ENCODE data around the gene GJB1.
"Not testable (repeated sequence)": the region's sequence is repeated elsewhere in the genome, so short reads cannot be mapped to it uniquely, and the experiment has no call there.

Gene GJB1

GRCh38 chrX:71222929-71223328 is at the start of gene GJB1:
Gene GJB1, plus strand, starts transcription at chrX:71223224. Its CDS starts 484 bp downstream, at chrX:71223708.
- DNase-seq: no peak

GRCh38 chrX:71173440-71173839 is 49.6 kb upstream of the GJB1 start:
- DNase-seq: no peak

- DNase-seq: no peak
Observed at GRCh38 chrX:71174795-71175194, 48.2 kb upstream of the GJB1 start.

- DNase-seq: no peak
Observed at GRCh38 chrX:71175531-71175930, 47.5 kb upstream of the GJB1 start.

- DNase-seq: no peak
Observed at GRCh38 chrX:71177327-71177726, 45.7 kb upstream of the GJB1 start.

GRCh38 chrX:71178908-71179307 is 44.1 kb upstream of the GJB1 start:
- DNase-seq: peak; percentile 45

- not testable (repeated sequence) for DNase-seq
Observed at GRCh38 chrX:71180579-71181265, 42.3 kb upstream of the GJB1 start.

GRCh38 chrX:71181558-71181909 is 41.5 kb upstream of the GJB1 start:
- peak; percentile 62 for DNase-seq

- DNase-seq: peak; percentile 89
Observed at GRCh38 chrX:71181910-71182799, 40.9 kb upstream of the GJB1 start.

- no peak for DNase-seq
Observed at GRCh38 chrX:71182871-71183270, 40.2 kb upstream of the GJB1 start.

- DNase-seq: no peak
Observed at GRCh38 chrX:71183341-71183740, 39.7 kb upstream of the GJB1 start.

- DNase-seq: no peak
Observed at GRCh38 chrX:71184092-71184491, 38.9 kb upstream of the GJB1 start.

- no peak for DNase-seq
Observed at GRCh38 chrX:71184803-71185495, 38.1 kb upstream of the GJB1 start.

GRCh38 chrX:71191248-71191647 is 31.8 kb upstream of the GJB1 start:
- no peak for DNase-seq

GRCh38 chrX:71195964-71196649 is 26.9 kb upstream of the GJB1 start:
- DNase-seq: no peak

GRCh38 chrX:71198066-71198465 is 25.0 kb upstream of the GJB1 start:
- DNase-seq: no peak

GRCh38 chrX:71199252-71200008 is 23.6 kb upstream of the GJB1 start:
- DNase-seq: no peak

- no peak for DNase-seq
Observed at GRCh38 chrX:71210816-71211215, 12.2 kb upstream of the GJB1 start.

GRCh38 chrX:71212536-71212935 is 10.5 kb upstream of the GJB1 start:
- DNase-seq: no peak

GRCh38 chrX:71214152-71214551 is 8.9 kb upstream of the GJB1 start:
- no peak for DNase-seq

- DNase-seq: no peak
Observed at GRCh38 chrX:71214604-71215337, 8.3 kb upstream of the GJB1 start.

All from CD4-positive, alpha-beta T cell treated with Interleukin-15 for 1 hour (primary cell).